22Rv1 (cell line): ENCODE data around the gene LMO3.

ENCODE experiments used
- CTCF ChIP-seq: fragments of 450-650 bp; IDR thresholded peaks from 2 replicates; pipeline ENCODE4 v1.5.1; 2017; ENCODE audit warnings: mild to moderate bottlenecking
- ZFX ChIP-seq: fragments of 450-650 bp; IDR thresholded peaks from 2 replicates; pipeline ENCODE4 v1.6.1; 2017; ENCODE audit warnings: antibody characterized with exemption, borderline replicate concordance

GRCh38 chr12:16555630-16556029, 50.3 kb downstream of the LMO3 start:
- TF ChIP-seq CTCF (no peak), ZFX (no peak)
